GM06990 (cell line): Measurements from ENCODE around the gene GJB5.

Source experiments
- DNase-seq: peaks from one replicate; pipeline ENCODE4 v3.0.0-alpha.2; 2011; ENCODE audit not compliant: insufficient read length; ENCODE audit errors: extremely low read depth
- H3K27me3 ChIP-seq: replicated peaks from 2 replicates; pipeline ENCODE4 v1.6.0; 2011; ENCODE audit warnings: low read length; ENCODE audit not compliant: control insufficient read depth, insufficient read depth
- H3K36me3 ChIP-seq: 2 replicates; pipeline ENCODE4 v1.5.1; 2011; ENCODE audit warnings: low read length; ENCODE audit not compliant: control insufficient read depth, insufficient read depth
- H3K4me3 ChIP-seq: replicated peaks from 2 replicates; pipeline ENCODE4 v1.5.1; 2011; ENCODE audit warnings: low read depth, mild to moderate bottlenecking, control low read depth, low read length
- CTCF ChIP-seq: IDR thresholded peaks from 2 replicates; pipeline ENCODE4 v1.5.1; 2011; ENCODE audit warnings: low read length, control low read depth, mild to moderate bottlenecking, inconsistent platforms; ENCODE audit not compliant: insufficient read depth, poor library complexity, severe bottlenecking

The GJB5 gene

GRCh38 chr1:34778381-34778780 is 23.5 kb downstream of the GJB5 start:
- no peaks in the 10 kb centered on the region for H3K36me3 ChIP-seq
- H3K27me3 ChIP-seq = no peaks in the 10 kb centered on the region; the same call in 1 of the 2 replicates
- no peak for DNase-seq
- no peak for TF ChIP-seq CTCF
- no peak overlapping the region for H3K4me3 ChIP-seq

GRCh38 chr1:34779005-34779404 is 24.2 kb downstream of the GJB5 start:
- TF ChIP-seq CTCF = no peak
- no peaks in the 10 kb centered on the region for H3K36me3 ChIP-seq
- no peaks in the 10 kb centered on the region; the same call in 1 of the 2 replicates for H3K27me3 ChIP-seq
- DNase-seq = no peak
- H3K4me3 ChIP-seq = no peak overlapping the region

GRCh38 chr1:34779526-34779925 is 24.7 kb downstream of the GJB5 start:
- no peak for DNase-seq
- no peaks in the 10 kb centered on the region; the same call in 1 of the 2 replicates for H3K27me3 ChIP-seq
- H3K36me3 ChIP-seq = no peaks in the 10 kb centered on the region
- H3K4me3 ChIP-seq = no peak overlapping the region
- TF ChIP-seq CTCF = no peak

GRCh38 chr1:34779962-34780361 is 25.1 kb downstream of the GJB5 start:
- Histone ChIP-seq H3K4me3 (no peak overlapping the region), H3K36me3 (no peaks in the 10 kb centered on the region), H3K27me3 (no peaks in the 10 kb centered on the region; the same call in 1 of the 2 replicates)
- no peak for TF ChIP-seq CTCF
- DNase-seq = no peak

- TF ChIP-seq CTCF = no peak
- DNase-seq = no peak
- no peaks in the 10 kb centered on the region; the same call in none of the 2 replicates for H3K27me3 ChIP-seq
- no peaks in the 10 kb centered on the region for H3K36me3 ChIP-seq
- H3K4me3 ChIP-seq = no peak overlapping the region
These were observed 25.7 kb downstream of the GJB5 start for GRCh38 chr1:34780528-34780927.
